Measurements from ENCODE around the gene CEACAM7.
A peak's percentile ranks its signal among the peaks of the same experiment; 100 is the strongest.

DNA sequence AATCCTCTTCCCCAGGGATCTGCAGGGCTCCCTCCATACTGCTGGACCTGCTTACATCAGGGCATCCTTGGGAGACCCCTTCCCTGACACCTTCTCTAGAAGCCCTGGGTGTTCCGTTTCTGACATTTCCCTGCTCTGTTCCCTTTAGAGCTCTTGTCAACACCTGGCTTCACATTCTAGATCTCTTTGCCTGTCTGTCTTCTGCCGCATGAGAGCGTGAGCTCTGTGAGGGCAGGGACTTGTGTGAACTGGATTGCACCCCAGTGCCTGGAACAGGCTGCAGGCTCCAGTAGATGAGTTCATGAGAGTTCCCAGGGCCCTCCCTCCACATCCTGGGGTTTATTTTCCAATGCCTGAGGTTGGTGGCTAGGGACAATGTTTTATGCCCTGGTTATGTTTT lies 651 bp downstream of the CEACAM7 start:
- TF ChIP-seq, protein P1, sequence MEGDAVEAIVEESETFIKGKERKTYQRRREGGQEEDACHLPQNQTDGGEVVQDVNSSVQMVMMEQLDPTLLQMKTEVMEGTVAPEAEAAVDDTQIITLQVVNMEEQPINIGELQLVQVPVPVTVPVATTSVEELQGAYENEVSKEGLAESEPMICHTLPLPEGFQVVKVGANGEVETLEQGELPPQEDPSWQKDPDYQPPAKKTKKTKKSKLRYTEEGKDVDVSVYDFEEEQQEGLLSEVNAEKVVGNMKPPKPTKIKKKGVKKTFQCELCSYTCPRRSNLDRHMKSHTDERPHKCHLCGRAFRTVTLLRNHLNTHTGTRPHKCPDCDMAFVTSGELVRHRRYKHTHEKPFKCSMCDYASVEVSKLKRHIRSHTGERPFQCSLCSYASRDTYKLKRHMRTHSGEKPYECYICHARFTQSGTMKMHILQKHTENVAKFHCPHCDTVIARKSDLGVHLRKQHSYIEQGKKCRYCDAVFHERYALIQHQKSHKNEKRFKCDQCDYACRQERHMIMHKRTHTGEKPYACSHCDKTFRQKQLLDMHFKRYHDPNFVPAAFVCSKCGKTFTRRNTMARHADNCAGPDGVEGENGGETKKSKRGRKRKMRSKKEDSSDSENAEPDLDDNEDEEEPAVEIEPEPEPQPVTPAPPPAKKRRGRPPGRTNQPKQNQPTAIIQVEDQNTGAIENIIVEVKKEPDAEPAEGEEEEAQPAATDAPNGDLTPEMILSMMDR (IDR thresholded peaks at IDR 0.05): no peak
- peak in 1 of 3 donors; percentile 5 for TF ChIP-seq POLR2A (IDR thresholded peaks at IDR 0.05)
